ENCODE results near the gene PKDREJ.

Gene PKDREJ

GRCh38 chr22:46262449-46263215, 511 bp downstream of the PKDREJ start:
- DNase-seq, result no peak

- DNase-seq, result no peak
These were observed 3.1 kb downstream of the PKDREJ start for GRCh38 chr22:46260038-46260437.

GRCh38 chr22:46259374-46259773, 3.8 kb downstream of the PKDREJ start:
- no peak for DNase-seq

GRCh38 chr22:46256358-46256958, 6.7 kb downstream of the PKDREJ start:
- DNase-seq, result no peak

GRCh38 chr22:46251816-46252380, 11.2 kb downstream of the PKDREJ start:
- DNase-seq, result no peak

- no peak for DNase-seq
These were observed 11.9 kb downstream of the PKDREJ start for GRCh38 chr22:46251266-46251665.

- DNase-seq, result no peak
These were observed 12.4 kb downstream of the PKDREJ start for GRCh38 chr22:46250783-46251125.

- DNase-seq, result peak; percentile 85
These were observed 12.9 kb downstream of the PKDREJ start, which contains the start of gene CDPF1 for GRCh38 chr22:46250035-46250782. CDPF1 (minus strand) TSS chr22:46250293; CDS start chr22:46248284, 2,009 bp downstream.

GRCh38 chr22:46247443-46247975, 15.6 kb downstream of the PKDREJ start:
- no peak for DNase-seq

- DNase-seq, result no peak
These were observed 17.0 kb downstream of the PKDREJ start for GRCh38 chr22:46246178-46246577.

- no peak for DNase-seq
These were observed 17.6 kb downstream of the PKDREJ start for GRCh38 chr22:46245511-46245910.

GRCh38 chr22:46244771-46245170, 18.4 kb downstream of the PKDREJ start:
- no peak for DNase-seq

- no peak for DNase-seq
These were observed 21.1 kb downstream of the PKDREJ start for GRCh38 chr22:46242076-46242475.

- no peak for DNase-seq
These were observed 21.6 kb downstream of the PKDREJ start for GRCh38 chr22:46241396-46242007.

GRCh38 chr22:46240907-46241306, 22.2 kb downstream of the PKDREJ start:
- DNase-seq, result no peak

GRCh38 chr22:46240506-46240905, 22.6 kb downstream of the PKDREJ start:
- no peak for DNase-seq

- DNase-seq, result no peak
These were observed 23.1 kb downstream of the PKDREJ start for GRCh38 chr22:46240073-46240472.

- no peak for DNase-seq
These were observed 23.7 kb downstream of the PKDREJ start for GRCh38 chr22:46239261-46240048.

GRCh38 chr22:46238541-46238940, 24.6 kb downstream of the PKDREJ start:
- no peak for DNase-seq

GRCh38 chr22:46237453-46238124, 25.6 kb downstream of the PKDREJ start:
- DNase-seq, result no peak

- no peak for DNase-seq
These were observed 28.2 kb downstream of the PKDREJ start for GRCh38 chr22:46234969-46235368.
